ENCODE data around the gene TMEM52B. TPM values are rescaled to one million over a fixed set of nuclear protein-coding genes. Genes with fewer than 3 reads are reported as not detected.

Gene TMEM52B
- total and polyA plus RNA-seq, 2 of the 13 experiments (the other 11 are each of a cell fraction or from before 2014, with no cell fraction given), result not detected

DNA sequence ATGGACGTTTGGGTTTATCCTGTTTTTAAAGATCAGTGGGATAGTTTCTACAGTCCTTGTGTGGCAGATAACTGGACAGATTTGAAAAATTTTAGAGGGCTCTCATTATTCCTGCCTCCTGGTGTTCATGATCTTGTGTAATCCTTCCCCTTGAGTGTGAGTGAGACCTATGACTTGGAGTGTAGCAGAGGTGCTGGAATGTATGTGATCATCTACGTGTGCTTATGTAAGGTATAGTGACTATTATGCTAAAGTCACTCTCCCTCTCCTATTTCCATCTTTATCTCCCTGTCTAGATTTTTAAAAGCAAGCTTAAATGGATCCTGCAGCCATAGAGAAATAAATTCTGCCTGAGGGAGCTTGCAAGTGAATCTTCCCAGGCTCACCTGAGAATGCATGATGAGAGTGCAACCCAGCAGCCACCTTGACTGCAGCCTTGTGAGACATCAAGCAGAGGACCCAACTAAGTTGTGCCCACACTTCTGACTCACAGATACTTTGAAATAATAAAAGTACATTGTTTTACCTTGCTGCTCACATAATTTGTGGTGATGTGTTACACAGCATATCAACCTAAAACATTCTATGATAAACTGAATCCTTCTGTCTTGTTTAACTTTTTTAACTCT lies 3.7 kb upstream of the TMEM52B start:
- Histone ChIP-seq H4K20me1 (ENCODE audit: insufficient read depth, low read length) (no peaks in the 10 kb centered on the region), H3K4me1 (ENCODE audit: insufficient read depth, low read length) (no peaks in the 10 kb centered on the region), H2AFZ (ENCODE audit: low read length) (no peak overlapping the region), H3K9me3 (ENCODE audit: low read length) (no peaks in the 10 kb centered on the region), H3K4me3 (replicated peaks in 1 of 3; ENCODE audit: insufficient read depth in 1 of 3, low read depth in 2 of 3, low read length in 3 of 3) (no peak overlapping the region), H3K4me2 (ENCODE audit: low read depth, low read length) (no peak overlapping the region), H3K36me3 (replicated peaks in 1 of 2; ENCODE audit: control insufficient read depth in 1 of 2, insufficient read depth in 2 of 2, low read length in 2 of 2) (no peaks in the 10 kb centered on the region), H3K79me2 (ENCODE audit: insufficient read depth, low read length) (no peaks in the 10 kb centered on the region), H3K27ac (ENCODE audit: extremely low read length, insufficient read depth, low read length) (no peak overlapping the region), H3K9ac (ENCODE audit: insufficient read depth, low read depth, low read length) (no peak overlapping the region), H3K27me3 (ENCODE audit: control insufficient read depth in 1 of 2, insufficient read depth in 2 of 2, low read length in 2 of 2) (no peaks in the 10 kb centered on the region)
- FAIRE-seq, result no peak
- in situ Hi-C loops (cut with HindIII; ENCODE audit: extremely low pct_ligation_motif_present, low pct_unique_long_range_greater_than_20kb) (no loop called here), intact Hi-C loops (cut with micrococcal nuclease; ENCODE audit: unreplicated experiment) (no loop called here)
- ChIA-PET POLR2A (no interaction called here), CTCF (ENCODE audit: low intra/inter-chr PET ratio, low total read pairs) (no interaction called here)
- no peak for DNase-seq (ENCODE audit: low spot score)
- 2% methylated on average over 2 of the region's 2 CpGs for WGBS (ENCODE audit: low lambda C conversion rate)
- TF ChIP-seq CENPX (CRISPR knock-in tag; IDR thresholded peaks at IDR 0.05), result no peak
- TF ChIP-seq RFX5 (IDR thresholded peaks at IDR 0.05; ENCODE audit: low read depth, low read length), result no peak
- no peak for TF ChIP-seq ZNF891 (CRISPR knock-in tag; IDR thresholded peaks at IDR 0.05)
- TF ChIP-seq, protein P1, sequence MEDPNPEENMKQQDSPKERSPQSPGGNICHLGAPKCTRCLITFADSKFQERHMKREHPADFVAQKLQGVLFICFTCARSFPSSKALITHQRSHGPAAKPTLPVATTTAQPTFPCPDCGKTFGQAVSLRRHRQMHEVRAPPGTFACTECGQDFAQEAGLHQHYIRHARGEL (CRISPR knock-in tag; IDR thresholded peaks at IDR 0.05), result no peak
- TF ChIP-seq, protein P2, sequence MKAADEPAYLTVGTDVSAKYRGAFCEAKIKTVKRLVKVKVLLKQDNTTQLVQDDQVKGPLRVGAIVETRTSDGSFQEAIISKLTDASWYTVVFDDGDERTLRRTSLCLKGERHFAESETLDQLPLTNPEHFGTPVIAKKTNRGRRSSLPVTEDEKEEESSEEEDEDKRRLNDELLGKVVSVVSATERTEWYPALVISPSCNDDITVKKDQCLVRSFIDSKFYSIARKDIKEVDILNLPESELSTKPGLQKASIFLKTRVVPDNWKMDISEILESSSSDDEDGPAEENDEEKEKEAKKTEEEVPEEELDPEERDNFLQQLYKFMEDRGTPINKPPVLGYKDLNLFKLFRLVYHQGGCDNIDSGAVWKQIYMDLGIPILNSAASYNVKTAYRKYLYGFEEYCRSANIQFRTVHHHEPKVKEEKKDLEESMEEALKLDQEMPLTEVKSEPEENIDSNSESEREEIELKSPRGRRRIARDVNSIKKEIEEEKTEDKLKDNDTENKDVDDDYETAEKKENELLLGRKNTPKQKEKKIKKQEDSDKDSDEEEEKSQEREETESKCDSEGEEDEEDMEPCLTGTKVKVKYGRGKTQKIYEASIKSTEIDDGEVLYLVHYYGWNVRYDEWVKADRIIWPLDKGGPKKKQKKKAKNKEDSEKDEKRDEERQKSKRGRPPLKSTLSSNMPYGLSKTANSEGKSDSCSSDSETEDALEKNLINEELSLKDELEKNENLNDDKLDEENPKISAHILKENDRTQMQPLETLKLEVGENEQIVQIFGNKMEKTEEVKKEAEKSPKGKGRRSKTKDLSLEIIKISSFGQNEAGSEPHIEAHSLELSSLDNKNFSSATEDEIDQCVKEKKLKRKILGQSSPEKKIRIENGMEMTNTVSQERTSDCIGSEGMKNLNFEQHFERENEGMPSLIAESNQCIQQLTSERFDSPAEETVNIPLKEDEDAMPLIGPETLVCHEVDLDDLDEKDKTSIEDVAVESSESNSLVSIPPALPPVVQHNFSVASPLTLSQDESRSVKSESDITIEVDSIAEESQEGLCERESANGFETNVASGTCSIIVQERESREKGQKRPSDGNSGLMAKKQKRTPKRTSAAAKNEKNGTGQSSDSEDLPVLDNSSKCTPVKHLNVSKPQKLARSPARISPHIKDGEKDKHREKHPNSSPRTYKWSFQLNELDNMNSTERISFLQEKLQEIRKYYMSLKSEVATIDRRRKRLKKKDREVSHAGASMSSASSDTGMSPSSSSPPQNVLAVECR (CRISPR knock-in tag; IDR thresholded peaks at IDR 0.05; ENCODE audit: borderline replicate concordance), result no peak
- no peak for TF ChIP-seq NCOA2 (CRISPR knock-in tag; IDR thresholded peaks at IDR 0.05)
- BruUV-seq (replicated peaks), result no TSS peak
- ATAC-seq, result no peak

All from HepG2 (cell line).